Karpas-422 (cell line): ENCODE data around the gene MACROD2. TPM values are rescaled to one million over a fixed set of nuclear protein-coding genes. Genes with fewer than 3 reads are reported as not detected.

ENCODE experiments used
- DNase-seq: peaks from one replicate; pipeline ENCODE4 v3.0.0-alpha.2; 2015
- H2AFZ ChIP-seq: fragments of 200-600 bp; sonication (generic); 2 replicates; pipeline ENCODE4 v1.6.1; 2014; ENCODE audit warnings: antibody characterized with exemption, low read length, mixed read lengths
- H3K27ac ChIP-seq: fragments of 200-600 bp; sonication (generic); 2 replicates; pipeline ENCODE4 v1.5.1; 2014; ENCODE audit warnings: mild to moderate bottlenecking, low read length, moderate library complexity
- H3K27me3 ChIP-seq: fragments of 200-600 bp; sonication (generic); 2 replicates; pipeline ENCODE4 v1.6.1; 2014; ENCODE audit warnings: low read length, mixed read lengths
- H3K36me3 ChIP-seq: fragments of 200-600 bp; sonication (generic); 2 replicates; pipeline ENCODE4 v1.6.1; 2014; ENCODE audit warnings: low read length, mixed read lengths; ENCODE audit not compliant: insufficient read depth
- H3K4me1 ChIP-seq: fragments of 200-600 bp; sonication (generic); 2 replicates; pipeline ENCODE4 v1.6.1; 2014; ENCODE audit warnings: mild to moderate bottlenecking, low read length, mixed read lengths
- H3K4me2 ChIP-seq: fragments of 200-600 bp; sonication (generic); 2 replicates; pipeline ENCODE4 v1.6.1; 2014; ENCODE audit warnings: low read length, low read depth, mild to moderate bottlenecking; ENCODE audit not compliant: poor library complexity, severe bottlenecking
- H3K4me3 ChIP-seq: fragments of 200-600 bp; sonication (generic); 2 replicates; pipeline ENCODE4 v1.5.1; 2014; ENCODE audit warnings: mild to moderate bottlenecking, antibody characterized with exemption, low read length, mixed read lengths
- H3K79me2 ChIP-seq: fragments of 200-600 bp; sonication (generic); 2 replicates; pipeline ENCODE4 v1.6.1; 2014; ENCODE audit warnings: mild to moderate bottlenecking, low read length, mixed read lengths
- H3K9ac ChIP-seq: fragments of 200-600 bp; sonication (generic); 2 replicates; pipeline ENCODE4 v1.6.0; 2014; ENCODE audit warnings: low read length
- H3K9me2 ChIP-seq: fragments of 200-600 bp; sonication (generic), shearing (Covaris generic); replicated peaks from 2 replicates; pipeline ENCODE4 v1.6.0; 2014; ENCODE audit warnings: mild to moderate bottlenecking, low read length, moderate library complexity; ENCODE audit not compliant: insufficient read depth
- H3K9me3 ChIP-seq: fragments of 300-700, 200-600 bp; sonication (generic); 2 replicates; pipeline ENCODE4 v1.6.1; 2014; ENCODE audit warnings: low read length, mixed read lengths
- H4K20me1 ChIP-seq: fragments of 200-600 bp; sonication (generic); 2 replicates; pipeline ENCODE4 v1.6.1; 2014; ENCODE audit warnings: mild to moderate bottlenecking, antibody characterized with exemption, low read length, low read depth; ENCODE audit not compliant: insufficient read depth
- total RNA-seq: library from RNA; depleted of rRNA; stranded (reverse); fragments of >200 nt; shearing (Covaris generic); gene quantifications from 2 replicates; pipeline ENCODE4 v1.2.3, GENCODE V29; 2014; ENCODE audit warnings: low replicate concordance

The MACROD2 gene
- total RNA-seq, 1 experiment from 2014 or later, result 0.15 TPM

DNA sequence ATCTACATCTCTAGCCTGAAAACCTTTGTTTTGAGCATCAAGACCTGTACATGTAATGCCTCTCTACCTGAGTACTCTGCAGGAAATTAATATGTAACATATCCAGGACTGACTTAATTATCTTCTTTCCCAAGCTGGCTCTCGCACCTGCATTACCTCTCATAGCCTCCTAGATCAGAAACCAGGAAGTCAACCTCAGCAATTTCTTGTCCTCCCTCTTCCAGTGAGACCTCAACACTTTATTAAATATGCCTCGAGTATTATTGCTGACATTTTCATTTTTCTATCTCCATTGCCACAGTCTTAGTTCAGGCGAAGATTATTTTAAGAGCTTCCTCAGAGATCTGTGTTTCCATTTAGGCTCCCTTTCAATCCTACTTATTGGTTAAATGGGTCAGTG is 69.0 kb downstream of the MACROD2 start:
- no peak overlapping the region for H3K27ac ChIP-seq
- H3K4me1 ChIP-seq, result no peaks in the 10 kb centered on the region
- H3K79me2 ChIP-seq, result no peaks in the 10 kb centered on the region
- no peaks in the 10 kb centered on the region for H3K9me2 ChIP-seq
- no peak overlapping the region for H3K4me3 ChIP-seq
- H3K27me3 ChIP-seq, result no peaks in the 10 kb centered on the region
- H3K36me3 ChIP-seq, result no peaks in the 10 kb centered on the region
- H3K9ac ChIP-seq, result no peak overlapping the region
- H2AFZ ChIP-seq, result no peak overlapping the region
- no peaks in the 10 kb centered on the region for H4K20me1 ChIP-seq
- H3K9me3 ChIP-seq, result no peaks in the 10 kb centered on the region
- no peak for DNase-seq
- no peak overlapping the region for H3K4me2 ChIP-seq

- H4K20me1 ChIP-seq, result no peaks in the 10 kb centered on the region
- no peaks in the 10 kb centered on the region for H3K79me2 ChIP-seq
- no peaks in the 10 kb centered on the region for H3K36me3 ChIP-seq
- no peak overlapping the region for H3K4me2 ChIP-seq
- no peaks in the 10 kb centered on the region for H3K4me1 ChIP-seq
- no peak overlapping the region for H2AFZ ChIP-seq
- H3K27me3 ChIP-seq, result no peaks in the 10 kb centered on the region
- H3K9me2 ChIP-seq, result no peaks in the 10 kb centered on the region
- H3K4me3 ChIP-seq, result no peak overlapping the region
- H3K9me3 ChIP-seq, result no peaks in the 10 kb centered on the region
- H3K27ac ChIP-seq, result no peak overlapping the region
- no peak overlapping the region for H3K9ac ChIP-seq
- DNase-seq, result no peak
Measured at GRCh38 chr20:14064921-14065320, 69.6 kb downstream of the MACROD2 start.

GRCh38 chr20:14065774-14066173 is 70.5 kb downstream of the MACROD2 start:
- Histone ChIP-seq H3K27ac (no peak overlapping the region), H3K4me3 (no peak overlapping the region), H3K9me3 (no peaks in the 10 kb centered on the region), H2AFZ (no peak overlapping the region), H3K9ac (no peak overlapping the region), H3K4me2 (no peak overlapping the region), H3K9me2 (no peaks in the 10 kb centered on the region), H3K27me3 (no peaks in the 10 kb centered on the region), H3K36me3 (no peaks in the 10 kb centered on the region), H3K79me2 (no peaks in the 10 kb centered on the region), H4K20me1 (no peaks in the 10 kb centered on the region), H3K4me1 (no peaks in the 10 kb centered on the region)
- no peak for DNase-seq

- no peak for DNase-seq
- Histone ChIP-seq H3K27ac (no peak overlapping the region), H3K9ac (no peak overlapping the region), H4K20me1 (no peaks in the 10 kb centered on the region), H3K9me2 (no peaks in the 10 kb centered on the region), H3K79me2 (no peaks in the 10 kb centered on the region), H2AFZ (no peak overlapping the region), H3K4me1 (no peaks in the 10 kb centered on the region), H3K4me3 (no peak overlapping the region), H3K27me3 (no peaks in the 10 kb centered on the region), H3K36me3 (no peaks in the 10 kb centered on the region), H3K4me2 (no peak overlapping the region), H3K9me3 (no peaks in the 10 kb centered on the region)
Measured at GRCh38 chr20:14067603-14068002, 72.3 kb downstream of the MACROD2 start.

GRCh38 chr20:14069796-14070195 is 74.5 kb downstream of the MACROD2 start:
- H3K4me2 ChIP-seq, result no peak overlapping the region
- H3K4me1 ChIP-seq, result no peaks in the 10 kb centered on the region
- no peaks in the 10 kb centered on the region for H4K20me1 ChIP-seq
- no peak overlapping the region for H2AFZ ChIP-seq
- H3K9me2 ChIP-seq, result no peaks in the 10 kb centered on the region
- H3K36me3 ChIP-seq, result no peaks in the 10 kb centered on the region
- no peak overlapping the region for H3K9ac ChIP-seq
- no peaks in the 10 kb centered on the region for H3K27me3 ChIP-seq
- no peaks in the 10 kb centered on the region for H3K79me2 ChIP-seq
- no peak for DNase-seq
- H3K27ac ChIP-seq, result no peak overlapping the region
- no peak overlapping the region for H3K4me3 ChIP-seq
- no peaks in the 10 kb centered on the region for H3K9me3 ChIP-seq

GRCh38 chr20:14093652-14094051 is 98.3 kb downstream of the MACROD2 start:
- H3K9ac ChIP-seq, result no peak overlapping the region
- H3K36me3 ChIP-seq, result no peaks in the 10 kb centered on the region
- H3K27ac ChIP-seq, result no peak overlapping the region
- no peak overlapping the region for H2AFZ ChIP-seq
- H3K4me2 ChIP-seq, result no peak overlapping the region
- no peaks in the 10 kb centered on the region for H3K9me2 ChIP-seq
- no peak for DNase-seq
- no peaks in the 10 kb centered on the region for H4K20me1 ChIP-seq
- H3K27me3 ChIP-seq, result no peaks in the 10 kb centered on the region
- no peak overlapping the region for H3K4me3 ChIP-seq
- H3K79me2 ChIP-seq, result no peaks in the 10 kb centered on the region
- H3K9me3 ChIP-seq, result no peaks in the 10 kb centered on the region
- H3K4me1 ChIP-seq, result no peaks in the 10 kb centered on the region

GRCh38 chr20:14098261-14098660 is 102.9 kb downstream of the MACROD2 start:
- Histone ChIP-seq H3K27me3 (no peaks in the 10 kb centered on the region), H3K9me3 (no peaks in the 10 kb centered on the region), H3K27ac (no peak overlapping the region), H3K4me3 (no peak overlapping the region), H3K36me3 (no peaks in the 10 kb centered on the region), H2AFZ (no peak overlapping the region), H3K4me1 (no peaks in the 10 kb centered on the region), H4K20me1 (no peaks in the 10 kb centered on the region), H3K9me2 (no peaks in the 10 kb centered on the region), H3K9ac (no peak overlapping the region), H3K79me2 (no peaks in the 10 kb centered on the region), H3K4me2 (no peak overlapping the region)
- DNase-seq, result no peak

DNA sequence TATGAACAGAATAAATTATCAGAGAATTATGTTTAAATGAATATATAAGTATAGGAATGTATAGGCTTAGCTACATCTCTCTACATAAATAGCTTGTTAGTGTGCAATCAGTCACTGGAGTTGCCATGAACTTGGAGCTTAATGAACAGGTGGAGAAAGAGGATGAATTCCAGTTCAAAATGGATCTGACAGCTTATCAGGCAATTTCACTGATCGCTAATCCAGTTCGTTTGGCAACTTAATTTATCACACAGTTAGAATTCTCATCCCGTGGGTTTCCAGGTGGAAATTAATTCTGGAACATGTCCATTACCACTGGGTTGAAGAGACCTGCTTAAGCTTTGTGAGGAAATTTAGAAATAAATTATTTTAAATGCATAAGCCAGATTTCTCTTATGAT is 118.1 kb downstream of the MACROD2 start:
- Histone ChIP-seq H3K79me2 (no peaks in the 10 kb centered on the region), H3K27ac (no peak overlapping the region), H3K36me3 (no peaks in the 10 kb centered on the region), H3K4me3 (no peak overlapping the region), H3K4me2 (no peak overlapping the region), H4K20me1 (no peaks in the 10 kb centered on the region), H3K9me2 (no peaks in the 10 kb centered on the region), H3K27me3 (no peaks in the 10 kb centered on the region), H2AFZ (no peak overlapping the region), H3K4me1 (no peaks in the 10 kb centered on the region), H3K9ac (no peak overlapping the region), H3K9me3 (no peaks in the 10 kb centered on the region)
- DNase-seq, result no peak

GRCh38 chr20:14114065-14114704 is 118.9 kb downstream of the MACROD2 start:
- no peak overlapping the region for H3K4me2 ChIP-seq
- H3K9me3 ChIP-seq, result no peaks in the 10 kb centered on the region
- no peaks in the 10 kb centered on the region for H3K36me3 ChIP-seq
- H2AFZ ChIP-seq, result no peak overlapping the region
- H3K27me3 ChIP-seq, result no peaks in the 10 kb centered on the region
- H4K20me1 ChIP-seq, result no peaks in the 10 kb centered on the region
- no peaks in the 10 kb centered on the region for H3K79me2 ChIP-seq
- no peak for DNase-seq
- no peak overlapping the region for H3K4me3 ChIP-seq
- H3K9me2 ChIP-seq, result no peaks in the 10 kb centered on the region
- no peak overlapping the region for H3K9ac ChIP-seq
- H3K4me1 ChIP-seq, result no peaks in the 10 kb centered on the region
- H3K27ac ChIP-seq, result no peak overlapping the region
